Endothelial cell of umbilical vein (primary cell): ENCODE results near the gene NMBR. TPM values are rescaled to one million over a fixed set of nuclear protein-coding genes. Genes with fewer than 3 reads are reported as not detected.

Experiments
- BruUV-seq: library from RNA; stranded (reverse); fragments of 400-500 nt; replicated peaks from 2 replicates; lab custom pipeline; 2021; lab: Mats Ljungman, UMichigan
- CTCF ChIA-PET: fragments of 300-600, 350-600 bp; sonication (Branson Sonifier 250); formaldehyde crosslinking; loops from one replicate; lab custom pipeline; 2021; ENCODE audit warnings: antibody characterized with exemption, inconsistent platforms; lab: Charles Lee
- POLR2A ChIA-PET: fragments of 300-600, 350-600 bp; sonication (Branson Sonifier 250); formaldehyde crosslinking; loops from one replicate; lab custom pipeline; 2021; ENCODE audit warnings: antibody characterized with exemption, inconsistent platforms; lab: Charles Lee
- DNase-seq: peaks from one replicate; pipeline ENCODE4 v3.0.0-alpha.2; 2011; ENCODE audit warnings: low read depth, low spot score
- FAIRE-seq: peaks from 2 replicates; lab custom pipeline; 2011; peaks lifted over from hg19 to GRCh38; lab: Jason Lieb, UNC
- H2AFZ ChIP-seq: 2 replicates; pipeline ENCODE4 v1.6.0; 2012; ENCODE audit warnings: low read depth, low read length, control low read depth, inconsistent platforms
- H3K27ac ChIP-seq: 2 replicates; pipeline ENCODE4 v1.5.1; 2011; ENCODE audit warnings: low read depth, mild to moderate bottlenecking, control low read depth, low read length, moderate library complexity; ENCODE audit not compliant: insufficient read depth
- H3K27me3 ChIP-seq, 2 experiments: 2 replicates each; pipeline versions ENCODE4 v1.6.0 to v1.6.1; 2011; ENCODE audit warnings: low read length in 2 of 2, mixed read lengths in 1 of 2; ENCODE audit not compliant: control insufficient read depth in 2 of 2, insufficient read depth in 2 of 2
- H3K36me3 ChIP-seq, 2 experiments: 2 replicates in 1 of 2; 3 replicates in 1 of 2; pipeline ENCODE4 v1.5.1; 2011; ENCODE audit warnings: low read length in 2 of 2, mild to moderate bottlenecking in 1 of 2, moderate library complexity in 1 of 2; ENCODE audit not compliant: control insufficient read depth in 2 of 2, insufficient read depth in 2 of 2; ENCODE audit errors: extremely low read depth in 1 of 2
- H3K4me1 ChIP-seq: 3 replicates; pipeline ENCODE4 v1.5.1; 2011; ENCODE audit warnings: mild to moderate bottlenecking, low read length; ENCODE audit not compliant: control insufficient read depth, insufficient read depth; ENCODE audit errors: extremely low read depth
- H3K4me2 ChIP-seq: 2 replicates; pipeline ENCODE4 v1.6.1; 2011; ENCODE audit warnings: low read length, control low read depth, mixed read lengths; ENCODE audit not compliant: insufficient read depth
- H3K4me3 ChIP-seq, 3 experiments: fragments of 200-600 bp in 1 of 3; sonication (generic), shearing (Covaris generic) in 1 of 3; replicated peaks in 1 of 3; 2 replicates each; pipeline ENCODE4 v1.5.1; 2011 to 2016; ENCODE audit warnings: control low read depth in 3 of 3, low read length in 3 of 3, mild to moderate bottlenecking in 2 of 3, inconsistent platforms in 1 of 3, low read depth in 1 of 3, moderate library complexity in 1 of 3; ENCODE audit not compliant: insufficient read depth in 1 of 3
- H3K79me2 ChIP-seq: 2 replicates; pipeline ENCODE4 v1.6.0; 2012; ENCODE audit warnings: low read length, inconsistent platforms; ENCODE audit not compliant: control insufficient read depth, insufficient read depth
- H3K9ac ChIP-seq: replicated peaks from 2 replicates; pipeline ENCODE3; 2011; ENCODE audit warnings: low read length, control low read depth; ENCODE audit not compliant: insufficient read depth; ENCODE audit errors: extremely low read depth
- H3K9me1 ChIP-seq: replicated peaks from 3 replicates; pipeline ENCODE4 v1.6.0; 2011; ENCODE audit warnings: mild to moderate bottlenecking, low read length; ENCODE audit not compliant: control insufficient read depth, insufficient read depth; ENCODE audit errors: extremely low read depth
- H3K9me3 ChIP-seq: replicated peaks from 2 replicates; pipeline ENCODE4 v1.5.1; 2012; ENCODE audit warnings: low read length, inconsistent platforms; ENCODE audit not compliant: control insufficient read depth, insufficient read depth
- H4K20me1 ChIP-seq: replicated peaks from 2 replicates; pipeline ENCODE3; 2011; ENCODE audit warnings: mild to moderate bottlenecking, low read length; ENCODE audit not compliant: control insufficient read depth, insufficient read depth; ENCODE audit errors: extremely low read depth
- EZH2 ChIP-seq: IDR thresholded peaks from 2 replicates; pipeline ENCODE4 v1.6.1; 2012; ENCODE audit warnings: borderline replicate concordance, low read depth, mild to moderate bottlenecking, moderate library complexity, low read length, inconsistent platforms; ENCODE audit not compliant: severe bottlenecking
- FOS ChIP-seq: IDR thresholded peaks from 2 replicates; pipeline ENCODE4 v1.6.1; 2011; ENCODE audit warnings: mild to moderate bottlenecking, low read length, moderate library complexity, borderline replicate concordance; ENCODE audit not compliant: insufficient read depth
- GATA2 ChIP-seq: IDR thresholded peaks from 2 replicates; pipeline ENCODE4 v1.7.0; 2011; ENCODE audit warnings: low read depth, mild to moderate bottlenecking, moderate library complexity, mixed read lengths, low read length; ENCODE audit not compliant: insufficient read length, insufficient read depth
- JUN ChIP-seq: IDR thresholded peaks from 2 replicates; pipeline ENCODE4 v1.6.1; 2011; ENCODE audit warnings: borderline replicate concordance, low read depth; ENCODE audit not compliant: insufficient read length, insufficient read depth
- MAX ChIP-seq: IDR thresholded peaks from 2 replicates; pipeline ENCODE4 v1.6.1; 2011; ENCODE audit not compliant: insufficient read depth, insufficient read length
- MYC ChIP-seq: IDR thresholded peaks from one replicate; pipeline ENCODE4 v1.6.1; 2011; ENCODE audit warnings: mild to moderate bottlenecking, low read depth, low read length
- POLR2A ChIP-seq: IDR thresholded peaks from 2 replicates; pipeline ENCODE4 v1.6.1; 2012; ENCODE audit warnings: low read depth, mild to moderate bottlenecking, control low read depth, low read length
- POLR2AphosphoS5 ChIP-seq: IDR thresholded peaks from 2 replicates; pipeline ENCODE4 v1.6.1; 2012; ENCODE audit warnings: low read depth, mild to moderate bottlenecking, control low read depth, low read length, moderate library complexity; ENCODE audit not compliant: insufficient read depth
- dilution Hi-C: fragments of 300-500 bp; cut with MboI; formaldehyde crosslinking; loops from one replicate; pipeline ENCODE4 v1.15.0; 2019; ENCODE audit warnings: low sequenced_read_pairs; ENCODE audit not compliant: extremely low pct_ligation_motif_present
- intact Hi-C: fragments of 100-400 bp; cut with micrococcal nuclease; formaldehyde crosslinking; loops from one replicate; pipeline ENCODE4 v1.10.0; 2022
- polyA plus RNA-seq, 4 experiments: library from polyadenylated mRNA; depleted of rRNA in 3 of 4; stranded (reverse) in 3 of 4; unstranded in 1 of 4; fragments of >200 nt; gene quantifications; 2 replicates each; pipeline versions ENCODE4 v1.2.1 to v1.2.3, GENCODE V29; 2011 to 2012; ENCODE audit warnings: missing spikeins in 1 of 4
- total RNA-seq: library from RNA; stranded (reverse); gene quantifications from 2 replicates; pipeline ENCODE4 v1.2.3, GENCODE V29; 2021
- TF ChIP-seq, protein P1 (sequence below), 2 donors: IDR thresholded peaks; 1 replicate in 1 of 2; 2 replicates in 1 of 2; pipeline ENCODE4 v1.5.1; 2011; ENCODE audit warnings: low read length in 2 of 2, mild to moderate bottlenecking in 2 of 2, moderate library complexity in 2 of 2, control low read depth in 1 of 2, inconsistent platforms in 1 of 2, low read depth in 1 of 2; ENCODE audit not compliant: insufficient read depth in 1 of 2; ENCODE audit errors: extremely low read depth in 1 of 2

NMBR gene
- total and polyA plus RNA-seq, 2 donors (not counting 3 experiments of a cell fraction or from before 2014, with no cell fraction given) = not detected

DNA sequence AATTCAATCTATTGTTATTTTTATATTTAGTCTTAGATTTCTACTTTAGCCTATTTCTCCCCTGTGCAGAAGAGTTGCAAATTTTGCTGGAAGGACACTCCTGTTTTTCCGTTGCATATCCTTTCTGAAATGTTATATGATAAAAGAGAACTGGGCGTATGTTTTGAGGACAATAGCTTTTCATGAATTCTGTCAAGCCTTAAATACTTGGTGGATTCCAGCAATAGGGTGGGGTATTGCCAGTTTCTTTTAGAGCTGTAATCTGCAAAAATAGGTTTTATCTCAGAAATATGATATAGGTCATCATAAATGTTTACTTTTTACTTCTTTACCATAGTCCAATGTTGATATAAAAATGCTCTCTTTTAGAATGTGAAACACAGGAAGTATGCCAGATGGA, 42.1 kb upstream of the NMBR start:
- dilution Hi-C loops = no loop called here
- intact Hi-C loops = no loop called here
- H3K9ac ChIP-seq = no peak overlapping the region
- H3K4me1 ChIP-seq = peaks cover 2% of the 10 kb centered on the region
- no peak for TF ChIP-seq POLR2AphosphoS5
- TF ChIP-seq EZH2 = no peak
- no peak for TF ChIP-seq MYC
- TF ChIP-seq, protein P1, sequence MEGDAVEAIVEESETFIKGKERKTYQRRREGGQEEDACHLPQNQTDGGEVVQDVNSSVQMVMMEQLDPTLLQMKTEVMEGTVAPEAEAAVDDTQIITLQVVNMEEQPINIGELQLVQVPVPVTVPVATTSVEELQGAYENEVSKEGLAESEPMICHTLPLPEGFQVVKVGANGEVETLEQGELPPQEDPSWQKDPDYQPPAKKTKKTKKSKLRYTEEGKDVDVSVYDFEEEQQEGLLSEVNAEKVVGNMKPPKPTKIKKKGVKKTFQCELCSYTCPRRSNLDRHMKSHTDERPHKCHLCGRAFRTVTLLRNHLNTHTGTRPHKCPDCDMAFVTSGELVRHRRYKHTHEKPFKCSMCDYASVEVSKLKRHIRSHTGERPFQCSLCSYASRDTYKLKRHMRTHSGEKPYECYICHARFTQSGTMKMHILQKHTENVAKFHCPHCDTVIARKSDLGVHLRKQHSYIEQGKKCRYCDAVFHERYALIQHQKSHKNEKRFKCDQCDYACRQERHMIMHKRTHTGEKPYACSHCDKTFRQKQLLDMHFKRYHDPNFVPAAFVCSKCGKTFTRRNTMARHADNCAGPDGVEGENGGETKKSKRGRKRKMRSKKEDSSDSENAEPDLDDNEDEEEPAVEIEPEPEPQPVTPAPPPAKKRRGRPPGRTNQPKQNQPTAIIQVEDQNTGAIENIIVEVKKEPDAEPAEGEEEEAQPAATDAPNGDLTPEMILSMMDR (IDR thresholded peaks at IDR 0.05; ENCODE audit: extremely low read depth in 1 of 2, insufficient read depth in 1 of 2, low read depth in 1 of 2, low read length in 2 of 2) = no peak
- TF ChIP-seq MAX = no peak
- no peak for TF ChIP-seq GATA2
- no peak for TF ChIP-seq FOS
- no peak for TF ChIP-seq JUN
- no peak for TF ChIP-seq POLR2A
- H3K4me2 ChIP-seq = no peak overlapping the region
- H3K4me3 ChIP-seq = no peak overlapping the region
- FAIRE-seq (no peak), DNase-seq (no peak)
- H4K20me1 ChIP-seq = no peaks in the 10 kb centered on the region
- no TSS peak for BruUV-seq
- CTCF ChIA-PET = interaction anchor here (1.3 kb wide), 1 partner anchor 18 kb away, joined by 3 read pairs; no protein-coding TSS in a partner anchor
- no peaks in the 10 kb centered on the region for H3K9me3 ChIP-seq
- no peak overlapping the region for H2AFZ ChIP-seq
- H3K79me2 ChIP-seq = peaks cover 4% of the 10 kb centered on the region
- no peak overlapping the region for H3K27ac ChIP-seq
- POLR2A ChIA-PET = no interaction called here
- H3K9me1 ChIP-seq = no peaks in the 10 kb centered on the region
- peaks cover 0 to 2% of the 10 kb centered on the region in 2 experiments for H3K36me3 ChIP-seq
- no peaks in the 10 kb centered on the region for H3K27me3 ChIP-seq
